GM12878 (cell line): Measurements from ENCODE around the gene PRKCG. TPM values are rescaled to one million over a fixed set of nuclear protein-coding genes. Genes with fewer than 3 reads are reported as not detected.

Experiments
- ATAC-seq: fragments of 200-7000 bp; cut with Tn5 transposase; 3 replicates; pipeline ENCODE4 v1.9.1; 2020; ENCODE audit warnings: mild to moderate bottlenecking, moderate library complexity
- BruUV-seq: library from RNA; stranded (reverse); fragments of 400-500 nt; replicated peaks from 2 replicates; lab custom pipeline; 2021; lab: Mats Ljungman, UMichigan
- CTCF ChIA-PET: fragments of 300-600 bp; sonication (Branson Sonifier 250); formaldehyde crosslinking; extraction: SDS; loops from one replicate; lab custom pipeline; 2021; ENCODE audit warnings: inconsistent platforms; lab: Yijun Ruan, JAX
- POLR2A ChIA-PET: fragments of 350-600 bp; formaldehyde crosslinking; extraction: SDS; loops from one replicate; lab custom pipeline; 2021; ENCODE audit warnings: inconsistent platforms; lab: Charles Lee
- RAD21 ChIA-PET: fragments of 300-600 bp; sonication (Branson Sonifier 250); formaldehyde crosslinking; loops from one replicate; lab custom pipeline; 2023; ENCODE audit warnings: antibody characterized with exemption; ENCODE audit not compliant: unreplicated experiment; lab: Charles Lee
- SMC1A ChIA-PET: fragments of 300-600 bp; sonication (Branson Sonifier 250); formaldehyde crosslinking; loops from one replicate; lab custom pipeline; 2023; ENCODE audit not compliant: unreplicated experiment, uncharacterized antibody; lab: Charles Lee
- DNase-seq: peaks from one replicate; pipeline ENCODE4 v3.0.0-alpha.2; 2011; ENCODE audit warnings: low read depth, low spot score
- FAIRE-seq: peaks from 3 replicates; lab custom pipeline; 2011; peaks lifted over from hg19 to GRCh38; lab: Jason Lieb, UNC
- H2AFZ ChIP-seq: 2 replicates; pipeline ENCODE4 v1.6.0; 2011; ENCODE audit warnings: low read depth, low read length, control low read depth; ENCODE audit not compliant: control insufficient read depth
- H3K27ac ChIP-seq: 2 replicates; pipeline ENCODE4 v1.5.1; 2011; ENCODE audit warnings: control low read depth; ENCODE audit not compliant: control insufficient read depth, insufficient read depth
- H3K27me3 ChIP-seq, 2 experiments: replicated peaks in 1 of 2; 2 replicates each; pipeline versions ENCODE4 v1.6.0 to v1.6.1; 2011; ENCODE audit warnings: low read length in 1 of 2; ENCODE audit not compliant: control insufficient read depth in 2 of 2, insufficient read depth in 2 of 2
- H3K36me3 ChIP-seq, 2 experiments: 2 replicates each; pipeline ENCODE4 v1.5.1; 2011; ENCODE audit warnings: low read length in 1 of 2; ENCODE audit not compliant: control insufficient read depth in 2 of 2, insufficient read depth in 2 of 2
- H3K4me1 ChIP-seq: 2 replicates; pipeline ENCODE4 v1.6.1; 2011; ENCODE audit warnings: mild to moderate bottlenecking, low read length, moderate library complexity, mixed read lengths; ENCODE audit not compliant: control insufficient read depth, insufficient read depth
- H3K4me2 ChIP-seq: 2 replicates; pipeline ENCODE4 v1.6.0; 2011; ENCODE audit warnings: control low read depth; ENCODE audit not compliant: control insufficient read depth, insufficient read depth
- H3K4me3 ChIP-seq: fragments of 200-600 bp; sonication (generic); 2 replicates; pipeline ENCODE4 v1.5.1; 2016
- H3K79me2 ChIP-seq: 2 replicates; pipeline ENCODE4 v1.6.0; 2011; ENCODE audit warnings: low read length; ENCODE audit not compliant: control insufficient read depth, insufficient read depth
- H3K9ac ChIP-seq: 2 replicates; pipeline ENCODE4 v1.8.0; 2011; ENCODE audit warnings: low read length, control low read depth, mixed read lengths; ENCODE audit not compliant: control insufficient read depth, insufficient read depth
- H3K9me3 ChIP-seq: replicated peaks from 3 replicates; pipeline ENCODE4 v1.5.1; 2011; ENCODE audit warnings: mild to moderate bottlenecking, low read length; ENCODE audit not compliant: control insufficient read depth, insufficient read depth
- H4K20me1 ChIP-seq: 2 replicates; pipeline ENCODE4 v1.6.0; 2011; ENCODE audit not compliant: control insufficient read depth, insufficient read depth
- ESRRA ChIP-seq: IDR thresholded peaks from 2 replicates; pipeline ENCODE4 v1.6.1; 2012; ENCODE audit warnings: mild to moderate bottlenecking, low read length, improper control_type of control experiment
- FOXK2 ChIP-seq: fragments of 450-650 bp; IDR thresholded peaks from 2 replicates; pipeline ENCODE4 v1.6.1; 2017; ENCODE audit warnings: mild to moderate bottlenecking, moderate library complexity
- HCFC1 ChIP-seq: fragments of 150-350 bp; IDR thresholded peaks from 2 replicates; pipeline ENCODE4 v1.6.1; 2014; ENCODE audit warnings: low read length
- JUNB ChIP-seq: IDR thresholded peaks from 2 replicates; pipeline ENCODE4 v1.6.1; 2016; ENCODE audit warnings: antibody characterized with exemption, mild to moderate bottlenecking
- MYC ChIP-seq: IDR thresholded peaks from 2 replicates; pipeline ENCODE4 v1.6.1; 2011; ENCODE audit warnings: mild to moderate bottlenecking, low read length, moderate library complexity, inconsistent platforms; ENCODE audit not compliant: insufficient read depth, insufficient replicate concordance, insufficient read length, severe bottlenecking
- WGBS: methylation state at CpG from one replicate; pipeline ENCODE4 v1.1.6; 2016; ENCODE audit warnings: low lambda C conversion rate; ENCODE audit not compliant: insufficient replicate concordance, insufficient coverage; ENCODE audit errors: missing lambda C conversion rate; 5-methylcytosine and 5-hydroxymethylcytosine counted together
- in situ Hi-C: fragments of 300-500 bp; cut with MboI; formaldehyde crosslinking; loops from 9 replicates; pipeline ENCODE4 v1.14.3; 2018; ENCODE audit warnings: mixed read lengths
- intact Hi-C: fragments of 100-400 bp; cut with micrococcal nuclease; formaldehyde crosslinking; loops from one replicate; pipeline ENCODE4 v1.14.2; 2022; ENCODE audit not compliant: unreplicated experiment
- polyA plus RNA-seq, 11 experiments: library from polyadenylated mRNA; depleted of rRNA in 4 of 11; unstranded in 6 of 11; stranded (reverse) in 5 of 11; fragments of >200 nt; fragmentation: Nextera tagmentation in 4 of 11; fragmentation: Illumina TruSeq in 1 of 11; extraction: Ambion mirVana in 4 of 11; extraction: Trizol in 1 of 11; gene quantifications; 1 replicate in 1 of 11; 2 replicates in 10 of 11; pipeline versions ENCODE4 v1.2.1 to v1.2.3, GENCODE V29; 2011 to 2016; ENCODE audit warnings: inconsistent platforms in 2 of 11, missing spikeins in 2 of 11, low read depth in 1 of 11
- total RNA-seq, 4 experiments: library from RNA; depleted of rRNA in 3 of 4; stranded (reverse); fragments of >200 nt in 3 of 4; fragmentation: Illumina TruSeq in 1 of 4; extraction: Trizol in 1 of 4; gene quantifications; 2 replicates each; pipeline versions ENCODE4 v1.2.1 to v1.2.3, GENCODE V29; 2013 to 2021
- TF ChIP-seq, protein P1 (sequence below): fragments of 450-650 bp; formaldehyde crosslinking; IDR thresholded peaks from 2 replicates; pipeline ENCODE4 v1.4.0; 2022; ENCODE audit warnings: mild to moderate bottlenecking, moderate library complexity
- TF ChIP-seq, protein P2 (sequence below): IDR thresholded peaks from 2 replicates; pipeline ENCODE4 v1.6.1; 2011; ENCODE audit warnings: low read depth, low read length, improper control_type of control experiment, borderline replicate concordance

Gene PRKCG
- total and polyA plus RNA-seq, 10 of the 15 experiments (the other 5 are each of a cell fraction or from before 2014, with no cell fraction given), result not detected

DNA sequence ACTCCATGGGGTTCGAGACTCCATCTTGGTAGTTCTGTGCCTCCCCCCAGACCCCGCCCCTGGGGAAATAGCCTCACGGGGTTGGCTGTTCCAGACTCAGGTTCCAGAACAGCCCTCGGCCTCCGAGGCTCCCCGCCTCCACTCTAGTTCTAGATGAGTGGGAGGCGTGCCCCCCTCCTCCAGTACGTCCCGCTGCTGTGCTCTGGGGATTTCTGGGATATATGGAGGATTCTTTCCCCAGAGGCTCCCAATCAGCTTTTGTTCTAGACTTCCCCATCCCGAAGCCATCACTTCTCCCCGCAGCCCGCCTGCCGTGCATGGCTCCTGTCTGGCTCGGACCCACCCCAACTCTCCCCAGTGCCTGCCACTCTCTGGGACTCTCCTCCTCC, 25.2 kb downstream of the PRKCG start (continued):
- no peak for TF ChIP-seq FOXK2
- no peak for TF ChIP-seq MYC
- no peak for TF ChIP-seq ESRRA
- TF ChIP-seq, protein P1, sequence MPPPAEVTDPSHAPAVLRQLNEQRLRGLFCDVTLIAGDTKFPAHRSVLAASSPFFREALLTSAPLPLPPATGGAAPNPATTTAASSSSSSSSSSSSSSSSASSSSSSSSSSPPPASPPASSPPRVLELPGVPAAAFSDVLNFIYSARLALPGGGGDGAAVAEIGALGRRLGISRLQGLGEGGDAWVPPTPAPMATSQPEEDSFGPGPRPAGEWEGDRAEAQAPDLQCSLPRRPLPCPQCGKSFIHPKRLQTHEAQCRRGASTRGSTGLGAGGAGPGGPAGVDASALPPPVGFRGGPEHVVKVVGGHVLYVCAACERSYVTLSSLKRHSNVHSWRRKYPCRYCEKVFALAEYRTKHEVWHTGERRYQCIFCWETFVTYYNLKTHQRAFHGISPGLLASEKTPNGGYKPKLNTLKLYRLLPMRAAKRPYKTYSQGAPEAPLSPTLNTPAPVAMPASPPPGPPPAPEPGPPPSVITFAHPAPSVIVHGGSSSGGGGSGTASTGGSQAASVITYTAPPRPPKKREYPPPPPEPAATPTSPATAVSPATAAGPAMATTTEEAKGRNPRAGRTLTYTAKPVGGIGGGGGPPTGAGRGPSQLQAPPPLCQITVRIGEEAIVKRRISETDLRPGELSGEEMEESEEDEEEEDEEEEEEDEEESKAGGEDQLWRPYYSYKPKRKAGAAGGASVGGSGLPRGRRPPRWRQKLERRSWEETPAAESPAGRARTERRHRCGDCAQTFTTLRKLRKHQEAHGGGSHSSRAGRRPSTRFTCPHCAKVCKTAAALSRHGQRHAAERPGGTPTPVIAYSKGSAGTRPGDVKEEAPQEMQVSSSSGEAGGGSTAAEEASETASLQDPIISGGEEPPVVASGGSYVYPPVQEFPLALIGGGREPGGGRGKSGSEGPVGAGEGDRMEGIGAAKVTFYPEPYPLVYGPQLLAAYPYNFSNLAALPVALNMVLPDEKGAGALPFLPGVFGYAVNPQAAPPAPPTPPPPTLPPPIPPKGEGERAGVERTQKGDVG (CRISPR knock-in tag), result no peak

DNA sequence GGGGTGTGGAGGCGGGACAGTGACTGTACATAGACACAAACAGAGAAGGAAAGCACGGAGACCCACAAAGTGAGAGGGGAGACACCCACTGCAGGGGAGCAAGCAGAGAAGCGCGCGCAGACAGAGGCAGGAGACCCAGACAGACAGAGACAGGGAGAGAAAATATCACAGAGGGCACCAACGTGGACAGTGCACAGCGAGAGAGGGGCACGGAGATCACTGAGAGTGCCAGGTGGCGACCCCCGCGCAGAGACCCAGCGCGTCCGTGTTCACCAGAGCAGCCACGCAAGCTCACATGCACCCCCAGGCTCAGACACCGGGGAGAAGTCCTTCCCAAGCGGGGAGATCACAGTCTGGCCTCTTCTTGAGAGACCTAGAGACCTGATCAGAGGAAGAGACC, 25.7 kb downstream of the PRKCG start:
- no peak for ATAC-seq
- ChIA-PET POLR2A (no interaction called here), RAD21 (no interaction called here), SMC1A (no interaction called here), CTCF (no interaction called here)
- no peak for FAIRE-seq
- Histone ChIP-seq H3K27ac (no peak overlapping the region), H3K4me1 (no peaks in the 10 kb centered on the region), H3K36me3 (no peaks in the 10 kb centered on the region), H3K9me3 (no peaks in the 10 kb centered on the region; the same call in 2 of the 3 replicates), H2AFZ (no peak overlapping the region), H3K4me3 (no peak overlapping the region), H4K20me1 (no peaks in the 10 kb centered on the region), H3K9ac (no peak overlapping the region), H3K4me2 (no peak overlapping the region), H3K79me2 (no peaks in the 10 kb centered on the region), H3K27me3 (no peaks in the 10 kb centered on the region)
- TF ChIP-seq JUNB, result no peak
- TF ChIP-seq HCFC1, result no peak
- TF ChIP-seq, protein P2, sequence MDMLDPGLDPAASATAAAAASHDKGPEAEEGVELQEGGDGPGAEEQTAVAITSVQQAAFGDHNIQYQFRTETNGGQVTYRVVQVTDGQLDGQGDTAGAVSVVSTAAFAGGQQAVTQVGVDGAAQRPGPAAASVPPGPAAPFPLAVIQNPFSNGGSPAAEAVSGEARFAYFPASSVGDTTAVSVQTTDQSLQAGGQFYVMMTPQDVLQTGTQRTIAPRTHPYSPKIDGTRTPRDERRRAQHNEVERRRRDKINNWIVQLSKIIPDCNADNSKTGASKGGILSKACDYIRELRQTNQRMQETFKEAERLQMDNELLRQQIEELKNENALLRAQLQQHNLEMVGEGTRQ, result no peak
- no peak for DNase-seq
- in situ Hi-C loops (no loop called here), intact Hi-C loops (no loop called here)
- WGBS, result 45% methylated on average over 16 of the region's 17 CpGs
- no TSS peak for BruUV-seq
